Measurements from ENCODE around the gene TTC6. TPM values are rescaled to one million over a fixed set of nuclear protein-coding genes. Genes with fewer than 3 reads are reported as not detected.

TTC6 gene
- polyA plus RNA-seq, 4 donors: 0.12 to 0.66 (median 0.32) TPM

DNA sequence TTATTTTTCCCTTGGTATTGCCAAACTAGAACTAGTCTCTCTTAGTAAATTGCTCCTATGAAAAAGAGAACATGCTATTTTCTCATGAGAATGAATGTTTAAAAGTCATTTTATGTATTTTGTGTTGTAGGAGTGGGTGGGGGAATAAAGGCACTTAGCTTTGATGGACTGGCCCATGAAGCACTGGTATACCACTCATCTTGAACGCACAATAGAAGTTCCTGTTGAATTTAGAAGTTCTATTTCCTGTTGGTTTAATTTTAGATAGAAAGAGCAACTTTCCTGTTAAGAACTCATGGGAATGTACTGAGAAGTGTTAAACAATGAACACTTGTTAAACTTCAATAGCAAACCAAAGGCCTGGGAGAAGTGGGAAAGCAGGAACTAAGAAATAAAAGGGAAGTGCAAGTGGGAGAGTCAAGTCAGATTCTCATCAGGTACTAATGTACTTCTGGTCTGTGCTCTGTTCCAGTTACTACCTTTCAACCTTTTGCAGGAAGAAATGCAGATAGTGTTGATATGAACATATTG lies 23.1 kb downstream of the TTC6 start:
- DNase-seq (ENCODE audit: low read depth in 4 of 4, low spot score in 3 of 4): no peak

- no peak for DNase-seq (ENCODE audit: low read depth in 4 of 4, low spot score in 3 of 4)
Measured at GRCh38 chr14:37620856-37621255, 25.4 kb downstream of the TTC6 start.

- no peak for DNase-seq (ENCODE audit: low read depth in 4 of 4, low spot score in 3 of 4)
Measured at GRCh38 chr14:37622231-37622923, 26.9 kb downstream of the TTC6 start.

DNA sequence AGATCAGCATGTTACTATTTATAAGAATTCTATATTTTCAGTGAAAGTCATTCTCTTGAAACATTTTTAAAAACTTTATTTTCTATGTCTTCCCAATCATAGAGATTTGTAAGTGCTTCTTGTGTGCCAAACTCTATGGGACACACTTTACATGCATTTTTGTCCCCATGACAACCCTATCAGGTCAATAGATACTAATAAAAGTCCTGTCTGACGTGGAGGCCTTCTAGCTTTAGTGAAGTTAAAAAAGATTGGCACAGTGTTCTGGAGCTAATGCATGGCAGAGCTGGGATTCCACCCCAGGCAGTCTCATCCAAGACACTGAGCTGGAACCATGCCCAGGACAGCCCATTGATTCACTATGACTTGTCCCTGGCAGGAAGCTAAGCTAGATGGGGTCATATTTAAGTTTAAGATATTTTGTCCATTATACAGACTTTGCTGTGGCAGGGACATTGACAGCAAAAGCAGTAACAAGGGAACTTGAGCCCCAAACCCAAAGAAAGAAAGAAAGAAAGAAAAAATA lies 28.1 kb downstream of the TTC6 start:
- DNase-seq (ENCODE audit: low read depth in 4 of 4, low spot score in 3 of 4): no peak

DNA sequence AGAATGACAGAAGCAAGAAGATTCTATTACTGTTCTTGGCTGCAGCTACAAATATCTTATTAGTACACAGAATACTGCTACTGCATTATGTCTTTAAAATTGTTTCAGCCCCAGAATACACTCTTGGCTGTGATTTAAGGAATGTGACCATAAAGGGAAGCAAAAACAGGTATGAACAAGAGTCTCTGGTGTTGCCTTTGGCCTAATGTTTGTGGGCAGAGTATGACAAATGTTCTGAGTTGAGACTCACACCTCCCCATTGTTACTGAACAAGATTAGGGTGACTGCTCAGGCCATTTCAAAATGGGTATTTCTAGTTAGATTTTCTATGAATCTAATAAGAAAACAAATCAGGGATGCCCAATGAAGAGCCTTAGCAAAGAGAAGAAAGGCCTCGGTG lies 28.5 kb downstream of the TTC6 start:
- DNase-seq (ENCODE audit: low read depth in 4 of 4, low spot score in 3 of 4): no peak

DNA sequence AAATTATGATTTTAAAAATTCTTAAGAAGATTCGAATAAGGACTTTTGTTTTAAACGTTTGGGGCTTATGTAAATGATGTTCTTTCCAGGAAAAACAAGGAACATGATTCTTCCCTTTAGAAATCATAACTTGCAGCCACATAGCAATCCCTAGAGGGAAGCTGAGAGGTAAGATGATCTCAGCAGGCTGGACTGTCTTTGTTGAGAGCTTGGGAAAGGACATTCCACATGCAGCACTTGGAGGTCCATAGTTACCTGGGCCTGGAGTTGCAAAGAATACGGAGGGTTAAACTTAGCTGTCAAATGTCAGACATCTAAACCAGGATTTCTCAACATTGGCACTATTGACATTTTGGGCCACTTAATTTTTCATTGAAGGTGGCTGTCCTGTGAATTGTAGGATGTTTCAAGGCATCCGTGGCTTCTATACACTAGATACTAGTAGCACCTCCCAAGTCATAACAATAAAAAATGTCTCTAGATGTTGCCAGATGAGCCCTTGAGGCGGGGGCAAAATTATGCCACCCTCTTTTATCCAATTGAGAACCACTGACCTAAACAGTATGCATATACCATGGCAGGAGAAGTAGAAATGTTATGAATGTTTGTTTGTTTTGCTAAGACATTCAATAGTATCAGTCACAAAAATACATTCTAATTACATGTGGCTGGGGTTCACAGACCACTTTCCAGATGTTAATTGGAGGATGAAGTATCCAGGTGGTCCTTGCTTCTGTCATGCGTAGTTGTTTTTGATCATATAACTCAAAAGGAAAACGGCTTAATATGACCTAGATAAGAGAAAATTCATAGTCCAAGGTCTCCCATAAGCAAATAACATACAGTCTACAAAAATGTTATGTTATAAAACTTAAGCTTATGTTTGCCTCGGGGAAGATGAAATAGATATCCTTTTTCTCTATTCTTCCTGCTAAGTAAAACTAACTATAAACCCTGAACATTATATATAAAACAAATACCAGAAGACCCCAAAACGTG lies 30.5 kb downstream of the TTC6 start:
- no peak for DNase-seq (ENCODE audit: low read depth in 4 of 4, low spot score in 3 of 4)

DNA sequence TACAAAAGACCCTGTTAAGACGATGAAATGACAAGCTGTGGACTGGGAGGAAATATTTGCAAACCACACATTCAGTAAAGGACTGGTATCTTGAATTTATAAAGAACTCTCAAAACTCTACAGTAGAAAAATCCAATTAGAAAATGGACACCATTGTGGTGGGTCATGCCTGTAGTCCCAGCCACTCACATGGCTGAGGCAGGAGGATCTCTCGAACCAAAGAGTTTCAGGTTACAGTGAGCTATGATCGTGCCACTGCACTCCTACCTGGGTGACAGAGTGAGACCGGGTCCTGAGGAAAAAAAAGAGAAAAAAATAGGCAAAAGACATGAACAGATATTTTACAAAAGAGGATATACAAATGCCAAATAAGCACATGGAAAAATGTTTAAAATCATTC lies 41.9 kb downstream of the TTC6 start:
- no peak for DNase-seq (ENCODE audit: low read depth in 4 of 4, low spot score in 3 of 4)

DNA sequence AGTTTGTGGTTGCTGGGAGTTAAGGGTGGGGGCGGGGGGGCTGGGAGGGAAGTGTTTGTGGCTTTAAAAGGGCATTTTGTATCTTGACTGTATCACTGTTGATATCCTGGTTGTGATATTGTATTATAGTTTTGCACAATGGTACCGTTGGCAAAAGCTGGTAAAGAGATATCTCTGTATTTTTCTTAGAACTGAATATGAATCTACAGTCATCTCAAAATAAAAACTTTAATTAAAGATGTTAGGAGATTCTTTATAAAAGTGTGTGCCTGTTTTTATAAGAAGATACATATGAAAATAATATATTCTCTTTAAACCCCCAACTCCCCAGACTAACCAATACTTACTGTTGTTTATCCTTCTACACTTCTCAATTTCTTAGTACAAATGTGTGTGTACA lies 43.2 kb downstream of the TTC6 start:
- DNase-seq (ENCODE audit: low read depth in 4 of 4, low spot score in 3 of 4): no peak

GRCh38 chr14:37641117-37641516 lies 45.7 kb downstream of the TTC6 start:
- DNase-seq (ENCODE audit: low read depth in 4 of 4, low spot score in 3 of 4): no peak

DNA sequence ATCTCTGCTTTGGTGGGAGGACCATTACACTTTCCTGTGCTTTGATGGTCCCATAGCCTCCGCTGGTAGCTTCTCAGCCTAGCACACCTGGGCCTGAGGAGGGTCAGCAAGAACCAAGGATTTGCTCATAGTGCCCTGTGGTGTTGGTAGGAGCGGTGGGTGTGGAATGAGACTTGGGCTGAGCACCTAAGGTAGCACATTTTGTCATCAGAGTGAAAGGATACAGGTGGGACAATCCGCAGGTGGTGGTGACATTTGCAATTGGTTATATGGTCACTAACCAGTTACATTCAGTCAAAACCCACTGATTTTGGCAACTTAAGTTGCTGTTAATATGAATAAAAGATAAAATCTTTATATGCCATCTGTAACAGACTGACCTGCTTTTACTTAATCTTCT lies 46.7 kb downstream of the TTC6 start:
- DNase-seq (ENCODE audit: low read depth in 4 of 4, low spot score in 3 of 4): no peak

DNA sequence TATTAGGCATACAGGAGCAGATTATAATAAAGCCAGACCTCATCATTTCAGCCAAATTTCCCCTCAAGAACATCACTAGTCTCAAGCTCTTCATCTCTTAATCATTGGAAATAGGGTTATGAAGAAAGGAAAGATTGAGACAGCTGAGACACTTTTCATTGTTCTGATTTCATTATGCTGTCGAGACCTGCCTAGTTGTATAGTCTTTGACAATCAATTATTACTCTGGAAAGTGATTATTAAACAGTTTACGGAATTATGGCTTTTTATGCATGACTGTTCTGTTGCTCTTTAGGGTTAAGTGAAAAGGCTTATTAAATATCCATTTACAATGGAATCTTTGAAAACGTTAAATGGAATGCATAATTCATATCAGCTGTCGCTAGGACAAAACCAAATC lies 48.3 kb downstream of the TTC6 start:
- DNase-seq (ENCODE audit: low read depth in 4 of 4, low spot score in 3 of 4): no peak

Other genes with a start within 250 kb of the TTC6 start
- gene FOXA1, start 380 bp upstream of the TTC6 start, polyA plus RNA-seq (ENCODE audit: insufficient read length in 4 of 4): 1 to 10 TPM; 1.7 to 8.9 (median 3.5) TPM

Data from right renal pelvis (tissue), 4 donors.